DMS114 treated with DMSO at 0.1 percent for 48 hours (cell line): ENCODE data around the gene SMG9.
A peak's percentile ranks its signal among the peaks of the same experiment; 100 is the strongest.

ENCODE experiments used
- DNase-seq: peaks from one replicate; lab custom pipeline; 2025; ENCODE audit not compliant: unreplicated experiment; lab: John Stamatoyannopoulos, UW

Gene SMG9

DNA sequence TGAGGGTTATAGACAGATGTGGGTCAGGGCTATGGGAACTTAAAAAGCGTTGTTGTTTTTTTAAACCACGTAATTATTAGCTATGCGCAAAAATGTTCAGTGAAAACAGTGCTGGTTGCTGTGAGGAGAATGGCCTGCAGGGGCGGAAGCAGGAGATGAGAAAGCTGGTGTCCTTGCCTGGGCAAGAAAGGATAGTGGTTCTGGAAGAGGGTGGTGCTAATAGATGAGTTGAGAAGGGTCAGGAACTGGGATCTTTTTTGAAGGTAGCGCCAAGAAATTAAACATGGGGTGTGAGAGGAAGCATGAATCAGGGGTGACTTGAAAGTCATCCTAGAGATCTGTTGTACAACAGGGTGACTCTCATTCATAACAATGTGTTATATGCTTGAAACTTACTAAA is 4.8 kb upstream of the SMG9 start:
- DNase-seq: peak; percentile 10

DNA sequence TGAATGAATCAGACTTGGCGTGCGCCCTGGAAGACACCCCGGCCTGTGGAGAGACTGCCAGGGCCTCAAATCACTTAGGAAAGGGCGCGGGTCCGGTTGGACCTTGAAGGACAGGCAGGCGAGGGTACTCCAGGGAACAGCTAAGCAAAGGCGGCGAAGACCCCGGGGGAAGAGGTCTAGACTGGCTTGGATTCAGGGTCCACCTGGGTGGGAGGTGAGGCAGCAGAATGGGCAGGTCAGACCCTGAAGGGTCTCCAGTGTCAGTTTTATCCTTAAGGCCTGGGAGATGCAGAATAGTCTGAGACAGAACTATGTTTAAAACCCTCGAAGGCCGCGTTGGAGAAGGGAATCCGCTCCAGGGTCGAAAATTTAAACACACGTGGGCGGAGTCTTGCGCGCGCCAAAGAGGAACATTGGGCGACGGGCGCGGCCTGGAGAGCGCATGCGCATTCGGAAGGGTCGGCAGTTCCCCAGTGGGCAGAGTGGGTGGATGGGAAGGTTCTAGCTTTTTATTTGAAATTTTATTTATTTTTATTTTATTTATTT is 567 bp upstream of the SMG9 start:
- DNase-seq: peak; percentile 63

DNA sequence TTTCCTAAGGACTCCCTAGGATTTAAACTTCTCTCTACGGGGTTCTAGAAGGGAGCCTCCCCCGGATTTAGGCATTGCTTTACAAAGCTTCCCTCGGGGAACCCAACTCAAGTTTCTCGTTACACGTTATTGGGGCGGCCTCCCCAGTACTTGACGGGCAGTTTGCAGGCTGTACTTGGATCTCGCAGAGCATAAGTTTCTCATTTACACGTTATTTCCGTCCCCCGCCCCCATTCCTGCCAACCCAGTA is 584 bp downstream of the SMG9 start:
- DNase-seq: no peak

DNA sequence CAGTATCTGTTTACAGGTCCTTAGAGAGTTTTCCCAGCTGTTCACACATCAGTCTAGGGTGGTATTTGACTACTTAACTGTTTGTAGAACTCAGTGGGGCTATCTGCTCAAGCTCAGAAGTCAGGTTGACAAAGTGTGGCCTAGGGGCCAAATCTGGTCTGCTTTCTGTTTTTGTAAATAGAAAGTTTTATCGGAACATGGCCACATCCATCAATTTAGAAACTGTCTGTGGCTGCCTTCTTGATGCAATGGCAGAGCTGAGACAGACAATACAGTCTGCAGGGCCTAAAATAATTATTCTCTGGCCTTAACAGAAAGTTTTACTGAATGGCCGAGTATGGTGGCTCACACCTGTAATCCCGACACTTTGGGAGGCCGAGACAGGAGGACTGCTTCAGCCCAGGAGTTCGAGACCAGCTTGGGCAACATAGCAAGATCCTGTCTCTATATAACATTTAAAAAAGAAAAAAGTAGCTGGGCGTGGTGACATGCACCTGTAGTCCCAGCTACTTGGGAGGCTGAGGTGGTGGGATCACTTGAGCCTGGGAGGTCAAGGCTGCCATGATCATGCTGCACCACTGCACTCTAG is 2.4 kb downstream of the SMG9 start:
- DNase-seq: no peak

DNA sequence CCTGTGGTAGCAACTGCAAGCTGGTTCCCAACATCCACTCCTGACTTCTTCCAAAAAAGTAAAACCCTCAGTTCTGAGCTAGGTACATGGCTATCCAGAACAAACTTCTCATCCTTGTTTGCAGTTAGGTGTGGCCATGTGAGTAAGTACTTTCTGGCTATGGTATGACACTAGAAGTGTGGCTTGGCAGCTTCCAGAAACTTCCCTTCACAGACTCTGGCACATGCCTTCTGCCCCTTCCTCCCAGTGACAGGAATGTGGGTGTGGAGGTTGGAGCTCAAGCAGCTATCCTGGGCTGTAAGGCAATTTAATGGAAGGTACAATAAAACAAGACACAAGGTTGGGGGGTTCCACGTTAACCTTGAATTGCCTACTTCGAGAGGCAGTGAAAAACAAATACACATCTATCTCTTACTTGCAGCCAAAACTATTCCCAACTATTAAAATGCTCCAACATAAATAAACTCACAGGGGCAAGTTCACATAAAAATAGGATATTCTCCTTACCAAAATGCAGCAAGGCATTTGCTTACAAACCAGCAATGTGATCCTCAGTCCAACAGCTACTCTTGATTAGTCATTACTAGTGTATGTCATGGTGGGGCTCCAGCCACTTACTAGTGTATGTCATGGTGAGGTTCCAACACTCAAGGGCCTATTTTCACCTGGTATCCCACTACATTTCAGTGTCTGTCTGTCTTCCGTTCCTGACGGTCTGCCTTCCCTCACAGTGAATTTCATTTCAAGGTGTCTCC is 3.1 kb downstream of the SMG9 start:
- DNase-seq: no peak

DNA sequence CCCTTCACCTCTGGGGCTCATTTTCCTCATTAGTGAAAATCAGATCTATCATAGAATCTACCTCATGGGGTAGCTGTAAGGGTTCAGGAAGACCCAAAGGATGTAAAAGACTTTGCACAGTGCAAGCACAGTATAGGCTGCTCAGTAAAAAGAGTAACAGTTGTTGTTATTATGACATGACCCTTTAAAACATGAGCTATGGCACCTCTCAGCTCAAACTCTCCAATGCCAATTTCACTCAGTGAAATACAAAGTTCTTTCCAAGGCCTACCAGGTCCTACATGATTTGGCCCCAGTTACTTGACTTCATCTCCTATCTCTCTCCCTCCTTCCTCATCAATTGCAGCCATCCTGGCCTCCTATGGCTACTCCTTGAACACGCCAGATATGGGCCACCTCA is 4.9 kb downstream of the SMG9 start:
- DNase-seq: no peak

DNA sequence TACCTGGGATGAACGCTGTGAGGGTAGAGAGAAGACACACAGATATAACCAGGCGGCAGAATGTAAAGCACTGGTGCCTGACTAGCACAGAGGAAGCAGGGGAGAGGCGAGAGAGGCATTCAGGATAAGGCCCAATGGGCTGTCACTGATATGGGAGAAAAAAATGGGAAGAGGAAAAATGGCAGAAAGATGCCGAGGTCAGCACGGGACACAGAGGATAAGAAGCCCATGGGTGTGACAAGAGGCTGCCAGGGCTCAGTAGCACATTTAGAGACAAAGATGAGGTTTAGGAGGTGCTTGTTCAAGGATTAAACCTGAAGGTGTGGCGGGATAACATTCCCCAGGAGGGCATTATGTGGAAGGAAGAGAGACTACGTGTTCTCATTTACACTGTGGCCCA is 5.6 kb downstream of the SMG9 start:
- DNase-seq: no peak

DNA sequence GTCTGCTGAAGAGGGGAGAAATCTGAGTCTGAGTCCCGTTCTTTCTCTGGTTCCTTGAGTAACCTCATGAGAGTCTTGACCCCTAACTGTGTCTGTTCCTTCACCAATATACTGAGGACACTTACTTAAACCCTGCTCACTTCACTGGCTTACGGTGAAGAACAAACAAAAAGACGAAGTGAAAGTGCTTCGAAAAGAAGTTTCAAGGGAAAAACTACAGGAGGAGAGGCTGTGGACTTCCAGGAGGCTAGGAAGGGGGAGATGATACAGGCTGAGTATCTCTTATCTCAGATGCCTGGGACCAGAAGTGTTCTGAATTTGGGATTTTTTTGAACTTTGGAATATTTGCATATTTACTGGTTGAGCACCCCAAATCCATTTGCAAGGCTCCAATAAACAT is 6.1 kb downstream of the SMG9 start:
- no peak for DNase-seq

DNA sequence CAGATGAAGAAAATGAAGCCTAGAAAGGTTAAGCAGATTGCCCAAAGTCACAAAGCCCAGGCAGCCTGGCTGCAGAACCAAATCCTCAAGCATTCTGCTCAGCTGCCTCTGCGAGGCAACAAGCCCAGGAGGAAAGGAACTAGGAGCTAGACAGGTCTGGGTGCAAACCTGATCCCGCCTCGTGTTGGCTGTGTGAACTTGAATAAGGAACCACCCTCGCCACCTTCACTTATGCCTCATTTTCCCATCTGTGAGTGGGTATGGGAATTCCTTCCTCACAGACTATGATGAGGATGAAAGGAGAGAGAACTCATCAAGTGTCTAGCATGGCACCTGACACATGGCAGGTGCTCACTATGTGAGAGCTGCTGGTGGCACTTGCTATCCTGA is 6.6 kb downstream of the SMG9 start:
- DNase-seq: no peak

DNA sequence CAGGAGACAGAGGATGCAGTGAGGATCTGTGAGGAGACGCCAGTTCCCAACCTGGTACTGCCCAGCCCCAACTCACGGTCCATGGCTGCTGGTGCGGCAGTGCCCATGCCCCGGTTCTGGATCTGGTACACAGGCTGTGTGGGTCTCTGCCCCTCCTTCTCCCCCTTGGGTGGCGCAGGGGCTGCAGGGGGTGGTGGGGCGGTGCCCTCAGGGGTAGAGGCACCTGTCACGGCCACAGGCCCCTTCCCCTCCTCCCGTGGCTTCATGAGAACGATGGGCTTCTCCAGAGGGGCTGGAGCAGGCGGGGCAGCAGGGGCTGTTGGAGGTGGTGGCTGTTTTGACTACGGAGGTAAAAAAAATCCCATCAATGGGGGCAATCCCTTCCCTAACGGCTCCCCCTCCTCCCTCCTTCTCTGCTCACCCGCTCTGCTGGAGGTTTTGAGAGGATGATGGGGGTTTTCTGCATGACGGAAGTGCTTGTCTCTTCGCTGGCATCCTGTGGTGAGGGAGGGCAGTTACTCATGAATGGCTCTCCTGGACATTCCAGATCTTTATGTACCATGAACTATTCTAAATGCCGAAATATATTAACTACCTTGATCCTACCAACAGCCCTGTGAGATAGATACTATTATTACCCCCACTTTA is 7.1 kb downstream of the SMG9 start:
- no peak for DNase-seq

DNA sequence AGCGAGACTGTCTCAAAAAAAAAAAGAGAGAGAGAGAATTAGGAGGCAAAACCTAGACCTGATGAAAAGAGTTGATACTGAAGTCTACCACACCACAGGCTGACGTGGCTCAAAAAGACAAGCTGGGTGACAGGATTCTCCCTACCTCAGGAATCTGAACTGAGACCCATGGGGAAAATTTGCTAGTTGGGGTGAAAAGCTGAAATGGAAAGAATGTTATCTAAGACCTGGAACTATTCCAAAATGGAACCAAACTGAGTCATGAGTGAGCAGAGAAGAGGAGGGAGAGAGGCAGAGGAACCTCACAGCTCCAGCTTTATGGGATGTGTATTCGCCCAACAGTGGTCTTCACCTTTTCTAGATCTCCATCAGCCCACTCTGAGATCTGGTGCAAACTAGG is 11.7 kb downstream of the SMG9 start:
- no peak for DNase-seq

DNA sequence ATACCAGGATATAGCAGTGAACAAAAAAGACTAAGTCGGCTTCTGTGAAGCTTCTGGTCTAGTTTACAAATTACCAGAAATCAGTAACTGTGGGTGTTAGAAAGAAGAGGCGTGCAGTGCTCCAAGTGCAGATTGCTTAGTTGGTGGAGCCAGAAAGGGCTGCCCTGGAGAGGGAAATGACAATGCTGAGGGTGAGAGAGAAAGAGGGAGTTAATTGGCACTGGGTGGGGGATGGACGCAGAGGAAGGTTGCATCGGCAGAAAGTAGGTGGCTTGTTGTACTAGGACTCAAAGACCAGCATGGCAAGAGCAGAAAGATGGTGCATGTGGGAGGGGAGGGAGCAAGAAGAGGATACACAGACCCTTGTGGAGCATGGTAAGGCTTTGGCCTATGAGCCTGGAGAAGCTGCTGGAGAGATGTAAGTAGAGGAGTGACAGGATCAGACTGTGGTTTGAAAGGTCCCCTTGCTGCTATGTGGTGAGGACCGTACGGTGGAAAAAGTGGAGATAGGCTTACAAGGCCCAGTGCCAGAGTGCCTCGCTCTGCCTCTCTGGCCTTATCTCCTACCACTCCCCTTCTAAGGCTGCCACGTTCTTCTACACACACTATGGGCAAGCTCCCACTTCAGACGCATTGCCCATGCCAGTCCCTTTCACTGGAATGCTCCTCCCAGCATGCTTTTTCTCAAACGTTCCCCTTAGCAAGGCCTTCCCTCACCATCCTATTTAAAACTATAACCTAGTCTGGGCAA is 13.5 kb downstream of the SMG9 start:
- no peak for DNase-seq

DNA sequence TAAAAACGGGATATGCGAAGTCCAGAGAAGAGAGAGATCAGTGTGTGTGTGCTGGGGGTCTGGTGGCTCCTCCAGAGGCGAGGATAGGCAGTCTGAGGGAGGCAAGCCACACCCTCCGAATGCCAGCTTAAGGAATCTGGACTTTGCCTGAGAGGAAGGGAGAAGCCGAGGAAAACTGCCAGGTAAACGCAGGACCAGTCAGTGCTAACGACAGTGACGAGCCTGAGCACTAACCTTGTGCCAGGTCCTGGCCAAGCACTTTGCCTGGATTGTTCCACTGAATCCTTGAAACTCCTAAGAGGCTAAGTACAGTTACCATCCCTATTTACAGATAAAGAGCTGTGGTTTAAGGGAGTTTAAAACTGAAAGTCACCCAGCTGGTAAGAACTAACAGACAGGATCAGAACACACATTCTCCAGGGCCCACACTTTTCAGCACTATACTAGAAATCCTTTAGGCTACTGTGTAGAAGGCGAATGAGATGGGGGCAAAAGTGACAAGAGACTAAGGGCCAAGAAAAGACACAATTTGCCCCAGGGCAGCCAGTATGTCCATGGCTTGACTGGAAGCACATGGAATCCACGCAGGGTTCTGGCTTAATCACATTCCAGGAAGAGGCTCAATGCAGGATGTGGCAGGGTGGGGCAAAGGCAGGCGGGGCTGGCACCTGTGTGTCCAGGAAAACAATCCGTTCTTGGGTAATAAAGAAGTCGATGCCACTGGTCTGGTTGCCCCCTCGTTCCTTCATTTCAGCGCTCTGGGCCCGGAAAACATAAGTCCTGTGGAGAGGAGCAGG is 15.1 kb downstream of the SMG9 start:
- no peak for DNase-seq

DNA sequence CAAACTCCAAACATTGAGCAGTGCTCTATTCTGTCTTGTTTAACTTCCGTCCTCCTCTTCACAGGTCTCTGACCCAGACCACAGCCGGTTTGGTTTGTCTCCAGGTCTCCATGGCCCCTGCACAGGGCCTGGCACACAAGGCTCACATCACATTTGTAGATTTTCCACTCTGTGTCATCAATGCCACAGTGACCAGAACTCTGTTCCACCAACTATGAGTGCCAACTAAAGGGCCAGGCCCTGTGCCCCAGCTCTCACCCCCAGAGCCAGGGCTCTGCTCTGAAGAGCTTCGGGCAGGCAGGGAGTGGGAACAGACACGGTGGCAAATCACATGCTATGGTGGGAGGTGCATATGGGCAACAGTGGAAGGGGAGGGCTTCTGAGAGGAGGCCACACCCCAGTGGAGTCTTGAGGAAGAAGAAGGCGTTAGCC is 16.0 kb downstream of the SMG9 start:
- DNase-seq: no peak

DNA sequence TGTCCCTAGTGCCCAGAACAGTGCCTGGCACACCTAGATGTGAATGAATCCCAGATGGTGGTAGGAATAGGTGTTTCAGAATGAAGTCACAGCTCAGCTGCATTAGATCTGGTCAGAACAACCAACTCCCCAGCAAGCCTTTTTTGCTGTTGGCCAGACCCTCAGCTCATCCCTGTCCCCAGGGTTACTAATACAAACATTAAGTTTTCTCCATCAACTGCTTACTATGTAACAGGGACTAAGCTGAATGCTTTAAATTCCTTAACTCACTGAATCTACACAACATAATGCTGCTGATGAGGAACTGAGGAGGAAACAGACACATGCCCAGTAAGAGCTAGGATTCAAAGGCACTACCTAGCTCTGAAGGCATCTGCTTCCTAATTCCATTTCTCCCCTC is 18.8 kb downstream of the SMG9 start:
- DNase-seq: no peak

DNA sequence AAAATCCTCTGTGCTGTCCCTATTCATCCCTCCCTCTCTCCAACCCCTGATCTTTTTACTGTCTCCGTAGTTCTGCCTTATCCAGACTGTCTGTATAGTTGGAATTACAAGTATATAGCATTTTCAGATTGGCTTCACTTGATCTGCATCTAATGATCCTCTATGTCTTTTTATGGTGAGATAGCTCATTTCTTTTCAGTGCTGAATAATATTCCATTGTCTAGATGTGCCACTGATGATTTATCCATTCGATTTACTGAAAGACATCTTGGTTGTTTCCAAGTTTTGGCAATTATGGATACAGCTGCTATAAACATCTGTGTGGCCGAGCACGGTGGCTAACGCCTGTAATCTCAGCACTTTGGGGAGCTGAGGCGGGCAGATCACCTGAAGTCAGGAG is 19.7 kb downstream of the SMG9 start:
- DNase-seq: no peak

DNA sequence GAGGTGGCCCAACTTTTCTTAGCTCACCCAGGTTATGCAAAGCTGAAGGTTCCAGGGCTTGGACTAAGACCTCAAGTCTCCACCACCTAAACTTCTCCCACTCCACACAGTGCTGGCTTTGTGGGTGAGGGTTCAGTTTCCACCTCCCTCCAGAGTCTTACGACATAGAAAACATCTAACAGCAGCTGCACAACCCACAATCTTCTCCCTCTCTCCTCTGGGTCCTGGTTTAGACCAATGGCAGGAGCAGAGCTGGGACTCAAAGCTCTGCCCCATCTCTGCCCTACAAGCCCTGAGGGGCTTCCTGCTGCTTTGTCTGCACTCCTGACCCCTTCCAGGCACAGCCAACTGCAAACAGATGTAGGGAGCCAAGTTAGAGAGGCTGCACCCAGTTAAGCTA is 22.9 kb downstream of the SMG9 start:
- DNase-seq: no peak

DNA sequence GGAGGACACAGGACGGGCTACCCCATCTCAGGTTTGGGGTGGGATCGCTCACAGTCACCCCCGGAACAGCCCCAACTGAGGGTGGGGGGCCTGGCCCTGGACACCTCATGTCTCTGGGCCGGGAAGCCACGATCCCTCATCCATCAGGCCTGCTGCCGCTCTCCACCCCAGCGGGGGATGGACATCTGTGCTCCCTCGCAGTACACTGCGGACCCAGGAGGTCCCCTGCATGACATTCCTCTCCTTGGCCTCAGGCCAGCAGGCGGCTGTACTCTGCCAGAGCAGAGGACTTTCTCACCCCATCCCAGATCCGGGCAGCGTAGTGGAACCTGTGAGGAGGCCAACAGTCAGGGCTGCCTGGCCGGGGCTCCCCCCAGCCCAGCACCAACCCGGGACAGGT is 23.4 kb downstream of the SMG9 start:
- no peak for DNase-seq

DNA sequence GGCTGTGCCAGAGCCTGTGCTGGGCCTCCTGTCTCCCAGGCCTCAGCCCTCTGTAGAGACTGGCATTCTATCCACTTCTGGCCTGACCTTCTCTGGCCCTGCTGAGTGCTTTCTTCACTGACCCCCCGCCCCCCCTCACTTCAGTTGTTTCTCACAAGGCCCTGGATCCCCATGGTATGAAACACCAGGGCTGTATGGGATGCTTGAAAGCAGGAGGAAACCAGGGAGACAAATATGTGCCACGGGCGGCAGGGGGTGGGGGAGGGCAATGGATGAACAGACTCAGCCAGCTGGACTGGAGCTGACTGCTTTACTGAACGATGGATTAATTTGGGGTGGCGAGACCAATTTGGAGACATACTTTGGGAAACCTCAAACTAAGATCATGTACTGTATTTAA is 24.8 kb downstream of the SMG9 start:
- DNase-seq: no peak

DNA sequence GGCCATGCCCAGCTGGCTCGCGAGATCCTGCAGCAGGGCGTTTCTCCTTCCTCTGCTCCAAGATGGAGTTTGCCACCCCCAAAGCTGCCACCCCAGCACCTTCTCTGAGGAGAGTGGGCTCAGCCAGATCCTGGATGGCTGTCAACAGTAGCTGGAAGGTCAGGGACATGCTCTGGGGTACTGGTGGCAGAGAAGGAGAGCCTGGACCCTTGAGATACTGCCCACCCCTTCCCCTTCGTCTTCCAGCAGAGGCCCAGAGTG is 27.2 kb downstream of the SMG9 start:
- DNase-seq: no peak
